ENCODE data around the gene HEXD. TPM values are rescaled to one million over a fixed set of nuclear protein-coding genes. Genes with fewer than 3 reads are reported as not detected.

HEXD gene
- total RNA-seq, 1 experiment from 2014 or later, result 4.9 TPM

DNA sequence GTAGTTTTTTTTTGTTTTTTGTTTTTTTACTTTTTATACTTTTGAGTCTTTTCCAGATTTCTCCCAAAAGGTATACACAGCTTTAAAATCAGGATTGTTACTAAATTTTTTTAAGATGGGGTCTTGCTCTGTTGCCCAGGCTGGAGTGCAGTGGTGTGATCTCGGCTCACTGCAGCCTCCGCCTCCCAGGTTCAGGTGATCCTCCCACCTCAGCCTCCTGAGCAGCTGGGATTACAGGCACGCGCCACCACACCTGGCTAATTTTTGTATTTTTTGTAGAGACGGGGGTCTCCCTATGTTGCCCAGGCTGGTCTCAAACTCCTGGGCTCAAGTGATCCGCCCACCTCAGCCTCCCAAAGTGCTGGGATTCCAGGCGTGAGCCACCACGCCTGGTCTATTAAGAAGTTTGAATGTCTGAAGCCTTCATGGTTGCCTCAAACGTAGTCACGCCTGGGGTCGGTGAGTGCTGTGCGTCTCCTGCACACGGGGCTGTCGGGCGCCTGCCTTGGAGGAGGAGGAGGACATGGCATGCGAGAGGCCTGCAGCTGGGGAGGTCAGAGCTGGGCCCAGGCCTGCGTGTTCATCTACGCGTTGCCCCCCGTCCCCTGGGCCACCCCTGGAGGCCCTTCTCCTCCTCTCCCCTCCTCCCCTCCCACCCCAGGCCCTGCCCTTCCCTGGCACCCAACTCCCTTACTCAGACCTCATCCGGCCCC, 35.8 kb upstream of the HEXD start:
- DNase-seq (ENCODE audit: low read depth), result peak; percentile 7

DNA sequence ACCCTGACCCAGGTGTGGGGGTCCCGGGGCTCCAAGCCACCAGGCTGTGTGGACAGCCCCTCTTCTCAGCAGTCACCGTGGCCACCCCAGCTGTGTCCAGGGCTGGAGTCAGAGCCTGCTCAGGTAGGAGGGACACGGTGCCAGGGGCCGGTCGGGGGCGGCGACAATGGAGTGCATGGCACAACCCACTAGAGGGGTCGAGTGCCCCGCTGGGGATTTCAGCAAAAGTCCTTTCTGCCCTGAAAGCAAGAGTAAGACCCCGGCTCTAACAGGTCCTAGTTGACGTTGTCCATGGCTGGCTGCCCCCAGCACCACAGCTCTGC, 35.3 kb upstream of the HEXD start:
- no peak for DNase-seq (ENCODE audit: low read depth)

DNA sequence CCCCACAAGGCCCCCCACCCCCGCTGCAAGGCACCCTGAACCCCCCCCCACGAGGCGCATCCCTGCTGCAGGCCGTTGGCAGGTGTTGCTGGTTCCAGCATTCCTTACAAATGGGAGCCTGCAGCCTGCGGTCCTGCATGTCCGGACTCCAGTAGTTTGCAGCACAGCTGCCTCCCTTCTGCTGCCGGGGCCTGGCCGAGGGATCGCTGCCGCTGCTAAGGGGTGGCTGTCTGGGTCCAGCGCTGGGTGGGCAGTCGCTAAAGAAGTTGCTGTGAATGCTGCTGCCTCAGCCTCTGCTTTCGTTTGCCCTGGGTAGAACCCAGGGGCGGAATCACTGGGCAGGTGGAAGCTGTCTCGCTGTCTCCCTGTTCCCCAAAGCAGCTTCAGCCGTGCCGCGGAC, 34.7 kb upstream of the HEXD start:
- no peak for DNase-seq (ENCODE audit: low read depth)

DNA sequence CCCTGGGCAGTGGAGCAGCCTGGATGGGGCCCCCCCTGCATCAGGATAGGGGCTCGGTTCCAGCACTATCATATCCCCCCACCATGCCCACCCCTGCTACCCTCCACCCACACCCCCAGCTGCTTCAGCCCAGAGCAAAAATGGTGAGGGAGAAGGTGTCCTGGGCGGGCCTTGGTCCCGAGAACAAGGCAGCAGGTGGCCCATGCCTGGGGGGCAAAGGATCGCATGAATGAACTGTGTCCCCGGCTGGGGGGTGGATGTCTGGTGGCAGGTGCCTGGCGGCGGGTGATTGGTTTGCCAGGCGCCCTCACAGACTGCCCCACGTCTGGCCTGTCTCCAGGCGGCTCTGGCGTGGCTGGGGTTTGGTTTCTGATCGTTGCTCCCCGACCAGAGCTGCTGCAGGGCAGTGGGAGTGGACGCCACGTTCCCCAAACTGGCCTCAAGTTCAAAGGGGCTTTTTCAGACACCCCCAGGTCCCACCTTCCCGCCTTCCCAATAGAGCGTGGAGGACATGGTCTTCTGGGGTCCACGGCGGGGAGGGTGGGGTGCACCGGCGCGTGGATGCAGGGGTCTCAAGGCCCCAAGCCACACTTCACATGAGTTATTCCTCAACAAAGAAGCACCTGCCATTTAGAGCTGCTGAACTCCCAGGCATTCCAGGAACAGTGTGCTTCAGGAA, 34.0 kb upstream of the HEXD start:
- no peak for DNase-seq (ENCODE audit: low read depth)

DNA sequence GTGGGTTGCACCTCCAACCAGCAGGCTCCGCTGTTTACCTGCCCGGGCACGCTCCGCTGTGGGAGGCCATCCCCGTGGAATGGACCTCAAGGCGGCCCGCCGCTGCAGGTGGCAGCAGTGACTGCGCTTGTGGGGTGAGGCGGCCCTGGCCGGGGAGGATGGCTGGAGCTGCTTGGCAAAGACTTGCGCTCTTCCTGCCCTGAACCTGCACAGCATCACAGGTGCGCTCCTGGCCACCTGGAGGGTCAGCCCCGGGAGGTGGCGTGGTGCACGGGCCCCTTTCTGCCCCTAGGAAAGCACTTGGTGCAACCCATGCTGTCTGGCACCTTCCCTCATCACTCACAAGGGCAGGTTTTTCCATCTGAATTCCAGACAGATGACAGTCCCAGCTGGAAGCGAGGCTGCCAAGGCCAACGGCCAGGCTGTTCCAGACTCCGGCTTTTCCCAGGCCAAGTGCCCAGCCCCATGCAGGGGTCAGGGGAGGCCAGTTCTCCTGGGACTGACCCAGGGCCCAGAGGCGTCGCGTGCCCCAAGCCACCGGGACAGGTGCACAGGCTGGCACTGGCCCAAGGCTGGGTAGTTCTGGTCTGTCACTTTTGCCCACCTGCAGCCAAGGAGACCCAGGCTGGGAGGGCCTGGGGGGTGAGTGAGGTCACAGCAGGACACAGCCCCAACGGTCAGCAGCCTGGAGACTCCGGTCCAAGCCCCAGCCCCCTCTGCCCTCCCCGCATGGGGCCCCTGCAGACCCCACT, 33.2 kb upstream of the HEXD start:
- peak; percentile 9 for DNase-seq (ENCODE audit: low read depth)

DNA sequence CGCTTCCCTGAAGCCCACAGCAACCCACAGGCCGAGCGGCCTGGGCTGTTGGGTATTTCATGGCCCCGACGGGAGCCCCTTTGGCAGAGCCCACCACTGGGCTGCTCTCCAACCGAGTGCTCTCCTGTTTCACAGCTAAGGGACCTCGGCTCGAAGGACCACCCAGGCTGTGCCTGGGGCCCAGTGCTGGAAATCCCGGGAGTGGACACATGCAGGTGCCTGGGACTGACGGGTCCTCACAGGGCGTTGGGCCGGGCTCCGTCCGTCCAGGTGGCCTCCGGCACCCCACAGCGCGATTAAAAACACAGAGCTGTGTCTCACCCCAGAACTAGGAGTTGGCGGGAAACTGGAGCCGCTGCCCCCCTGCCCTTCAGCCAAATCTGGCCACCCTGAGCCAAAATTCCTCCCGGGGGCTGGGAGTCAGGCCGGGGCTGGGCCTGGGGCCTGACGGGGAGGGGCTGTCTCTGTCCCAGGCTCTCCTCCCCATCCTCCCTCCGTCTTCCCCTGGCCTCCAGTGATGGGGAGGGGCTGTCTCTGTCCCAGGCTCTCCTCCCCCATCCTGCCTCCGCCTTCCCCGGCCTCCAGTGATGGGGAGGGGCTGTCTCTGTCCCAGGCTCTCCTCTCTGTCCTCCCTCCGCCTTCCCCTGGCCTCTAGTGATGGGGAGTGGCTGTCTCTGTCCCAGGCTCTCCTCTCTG, 32.4 kb upstream of the HEXD start:
- no peak for DNase-seq (ENCODE audit: low read depth)

DNA sequence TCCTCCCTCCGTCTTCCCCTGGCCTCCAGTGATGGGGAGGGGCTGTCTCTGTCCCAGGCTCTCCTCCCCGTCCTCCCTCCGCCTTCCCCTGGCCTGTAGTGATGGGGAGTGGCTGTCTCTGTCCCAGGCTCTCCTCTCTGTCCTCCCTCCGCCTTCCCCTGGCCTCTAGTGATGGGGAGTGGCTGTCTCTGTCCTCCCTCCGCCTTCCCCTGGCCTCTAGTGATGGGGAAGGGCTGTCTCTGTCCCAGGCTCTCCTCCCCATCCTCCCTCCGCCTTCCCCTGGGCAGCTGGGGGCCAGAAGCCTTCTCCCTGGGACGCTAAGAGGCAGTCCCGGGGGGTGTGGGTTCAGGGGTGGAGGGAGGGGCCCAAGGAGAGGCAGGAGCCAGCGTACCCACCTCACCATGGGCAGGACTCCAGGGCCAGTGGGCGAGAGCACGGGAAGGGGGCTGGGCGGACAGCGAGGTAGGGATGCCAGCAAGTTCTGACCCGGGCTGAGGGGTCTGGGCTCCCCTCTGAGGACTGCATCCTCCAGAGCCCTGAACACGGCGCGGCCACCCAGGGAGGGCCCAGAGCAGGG, 31.8 kb upstream of the HEXD start:
- no peak for DNase-seq (ENCODE audit: low read depth)

DNA sequence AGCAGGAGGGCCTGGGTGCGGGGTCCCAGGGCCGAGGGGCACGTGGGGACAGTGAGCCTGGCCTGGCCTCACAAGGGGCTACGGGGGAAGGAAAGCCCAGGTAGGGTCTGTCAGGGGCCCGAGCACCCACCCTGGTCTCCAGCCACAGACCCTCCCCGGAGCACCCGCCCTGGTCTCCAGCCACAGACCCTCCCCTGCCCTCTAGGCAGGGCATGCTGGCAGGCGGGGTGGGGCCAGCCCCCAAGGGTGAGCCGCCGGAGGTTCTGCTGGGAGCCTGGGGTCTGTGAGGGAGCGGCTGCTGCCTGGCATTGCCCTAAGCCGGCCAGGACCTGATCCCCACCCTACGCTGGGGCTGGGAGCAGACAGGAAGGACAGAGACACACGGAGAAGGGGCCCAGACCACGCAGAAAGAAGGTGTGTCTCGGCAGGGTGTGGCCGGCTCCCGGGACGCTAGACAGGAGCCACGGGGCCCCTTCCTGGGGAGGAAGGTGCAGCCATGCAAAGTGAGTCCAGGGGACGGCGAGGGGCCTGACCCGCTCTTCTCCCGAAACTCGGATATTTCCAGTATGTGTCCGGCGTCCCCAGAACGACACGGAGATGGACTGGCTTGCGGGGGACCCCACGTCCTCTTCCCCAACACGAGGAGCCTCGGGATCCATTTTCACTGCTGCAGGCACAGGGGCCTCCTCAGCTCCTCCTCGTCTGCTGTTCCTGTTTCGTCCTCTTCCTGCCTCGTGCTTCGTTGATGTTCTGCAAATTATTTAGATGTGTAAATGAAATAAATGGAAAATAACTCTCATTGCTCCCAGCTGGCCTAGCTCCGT, 31.1 kb upstream of the HEXD start:
- DNase-seq (ENCODE audit: low read depth), result no peak

DNA sequence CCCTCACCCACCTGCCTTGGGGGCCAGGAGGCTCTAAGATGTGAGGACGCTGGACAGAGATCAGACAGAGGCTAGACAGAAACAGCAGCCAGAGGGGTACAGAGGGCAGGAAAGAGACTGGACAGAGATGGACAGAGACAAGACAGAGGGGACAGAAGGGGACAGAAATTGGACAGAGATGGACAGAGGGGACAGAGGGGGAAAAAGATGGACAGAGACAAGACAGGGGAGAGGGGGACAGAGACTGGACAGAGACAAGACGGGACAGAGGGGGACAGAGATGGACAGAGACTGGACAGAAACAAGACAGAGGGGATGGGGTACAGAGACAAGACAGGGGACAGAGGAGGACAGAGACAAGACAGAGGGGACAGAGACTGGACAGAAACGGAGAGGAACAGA, 30.4 kb upstream of the HEXD start:
- DNase-seq (ENCODE audit: low read depth), result no peak

DNA sequence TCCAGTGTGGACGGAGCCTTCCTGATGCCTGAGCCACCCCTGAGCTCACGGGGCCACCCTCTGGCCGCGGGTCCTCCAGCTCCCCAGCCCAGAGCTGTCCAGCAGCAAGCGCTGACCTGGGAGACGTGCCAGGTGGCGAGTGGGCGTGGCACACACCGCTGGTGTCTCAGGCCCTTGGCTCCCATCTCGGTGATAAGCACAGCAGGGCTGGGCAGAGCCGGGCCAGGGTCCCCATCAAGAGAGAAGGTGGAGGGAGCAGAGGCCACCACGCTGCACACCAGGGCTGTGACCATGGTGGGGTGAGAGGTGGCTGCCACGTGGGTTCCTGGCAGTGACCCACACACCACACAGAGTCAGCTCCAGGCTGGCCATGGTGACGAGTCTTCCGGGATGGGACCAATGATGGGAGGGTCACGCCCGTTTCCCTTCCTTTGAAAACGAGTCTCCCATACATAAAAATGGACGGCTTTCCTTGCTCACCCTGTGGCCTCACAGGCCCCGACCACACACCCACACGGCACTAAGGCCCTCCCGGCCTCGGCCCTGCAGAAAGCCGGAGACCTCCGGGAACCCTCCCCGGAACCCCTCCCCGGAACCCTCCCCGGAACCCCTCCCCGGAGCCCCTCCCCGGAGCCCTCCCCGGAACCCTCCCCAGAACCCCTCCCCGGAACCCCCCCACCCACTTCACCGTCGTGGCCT, 29.8 kb upstream of the HEXD start:
- DNase-seq (ENCODE audit: low read depth), result peak; percentile 48

DNA sequence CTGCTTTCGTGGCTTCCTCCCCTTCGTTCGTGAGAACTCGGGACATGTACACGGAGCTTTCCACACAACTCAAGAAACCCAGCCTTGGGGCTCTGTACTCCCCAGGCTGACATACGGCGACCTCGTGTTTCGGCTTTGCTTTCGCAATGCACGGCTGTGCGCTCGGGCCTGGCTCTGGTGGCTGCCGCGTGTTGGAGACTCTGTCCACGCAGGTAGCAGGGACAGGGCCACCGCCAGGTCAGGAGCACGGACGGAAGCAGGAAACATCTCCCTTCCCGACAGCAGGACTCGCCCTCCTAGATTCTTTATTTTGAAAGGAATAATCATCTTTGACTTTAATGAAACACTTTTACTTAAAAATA, 29.2 kb upstream of the HEXD start:
- no peak for DNase-seq (ENCODE audit: low read depth)

DNA sequence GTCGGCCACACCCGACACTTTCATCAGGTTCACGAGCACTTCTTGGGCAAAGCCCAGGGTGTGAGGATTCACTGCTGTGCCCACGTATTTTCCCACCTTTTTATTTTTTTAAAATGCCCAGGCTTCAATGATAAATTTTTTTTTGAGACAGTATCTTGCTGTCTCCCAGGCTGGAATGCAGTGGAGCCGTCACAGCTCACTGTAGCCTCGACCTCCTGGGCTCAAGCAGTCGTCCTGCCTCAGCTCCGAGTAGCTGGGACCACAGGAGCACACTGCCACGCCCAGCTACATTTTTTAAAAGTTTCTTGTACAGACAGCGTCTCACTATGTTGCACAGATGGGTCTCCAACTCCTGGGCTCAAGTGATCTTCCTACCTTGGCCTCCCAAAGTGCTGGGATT, 28.8 kb upstream of the HEXD start:
- no peak for DNase-seq (ENCODE audit: low read depth)

DNA sequence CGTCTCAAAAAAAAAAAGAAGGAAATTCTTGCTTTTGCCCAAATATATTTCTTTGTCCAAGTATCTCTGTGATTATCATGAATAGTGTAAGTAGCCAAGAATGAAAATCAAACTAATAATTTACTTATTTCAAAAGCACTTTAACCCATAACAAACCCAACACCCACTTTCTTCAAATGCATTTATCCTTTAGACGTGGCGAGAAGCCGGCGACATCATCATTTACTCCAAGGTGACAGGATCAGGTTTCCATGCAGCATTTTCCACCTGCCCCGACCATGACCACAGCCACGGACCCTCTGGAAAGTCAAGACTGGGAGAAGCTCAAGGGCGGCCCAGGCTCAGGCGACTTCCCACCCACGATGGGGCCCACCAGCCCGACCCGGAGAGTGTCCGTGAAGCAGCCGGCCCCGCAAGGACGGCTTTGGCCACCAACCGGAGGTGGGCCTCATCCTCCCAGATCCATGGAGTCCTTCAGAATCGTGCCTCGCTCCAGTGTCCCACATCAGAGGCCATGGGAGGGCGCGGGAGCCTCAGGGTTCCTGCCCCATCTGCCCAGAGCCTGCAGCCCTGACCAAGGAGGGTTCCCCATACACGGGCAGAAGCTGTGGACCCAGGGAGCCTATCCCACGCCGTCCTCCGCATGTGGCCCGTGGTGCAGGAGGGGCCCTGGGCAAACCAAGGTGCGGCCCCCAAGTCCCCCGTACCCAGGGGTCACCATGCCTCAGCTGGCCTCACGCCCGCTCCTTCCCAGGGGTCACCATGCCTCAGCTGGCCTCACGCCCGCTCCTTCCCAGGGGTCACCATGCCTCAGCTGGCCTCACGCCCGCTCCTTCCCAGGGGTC, 27.9 kb upstream of the HEXD start:
- DNase-seq (ENCODE audit: low read depth), result no peak

DNA sequence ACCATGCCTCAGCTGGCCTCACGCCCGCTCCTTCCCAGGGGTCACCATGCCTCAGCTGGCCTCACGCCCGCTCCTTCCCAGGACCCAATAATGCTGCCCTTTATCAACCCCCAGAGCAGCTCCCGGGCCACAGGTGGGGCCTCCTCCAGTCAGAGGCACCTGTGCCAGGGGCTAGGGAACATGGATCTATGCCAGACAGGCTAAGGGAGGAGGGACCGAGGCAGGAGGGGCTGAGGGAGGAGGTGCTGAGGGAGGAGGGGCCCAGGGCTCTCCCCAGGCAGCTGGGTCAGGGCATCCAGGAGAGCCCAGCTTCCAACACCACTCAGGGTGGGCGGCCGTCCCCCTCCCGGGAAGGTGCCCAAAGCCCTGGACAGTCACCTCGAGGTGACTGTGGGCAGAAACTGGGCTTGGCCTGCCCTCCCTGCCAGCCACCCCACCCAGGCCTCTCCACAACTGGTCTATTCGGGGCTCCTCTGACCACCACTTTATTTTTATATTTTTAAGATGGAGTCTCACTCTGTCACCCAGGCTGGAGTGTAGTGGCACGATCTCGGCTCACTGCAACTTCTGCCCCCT, 27.2 kb upstream of the HEXD start:
- DNase-seq (ENCODE audit: low read depth), result no peak

DNA sequence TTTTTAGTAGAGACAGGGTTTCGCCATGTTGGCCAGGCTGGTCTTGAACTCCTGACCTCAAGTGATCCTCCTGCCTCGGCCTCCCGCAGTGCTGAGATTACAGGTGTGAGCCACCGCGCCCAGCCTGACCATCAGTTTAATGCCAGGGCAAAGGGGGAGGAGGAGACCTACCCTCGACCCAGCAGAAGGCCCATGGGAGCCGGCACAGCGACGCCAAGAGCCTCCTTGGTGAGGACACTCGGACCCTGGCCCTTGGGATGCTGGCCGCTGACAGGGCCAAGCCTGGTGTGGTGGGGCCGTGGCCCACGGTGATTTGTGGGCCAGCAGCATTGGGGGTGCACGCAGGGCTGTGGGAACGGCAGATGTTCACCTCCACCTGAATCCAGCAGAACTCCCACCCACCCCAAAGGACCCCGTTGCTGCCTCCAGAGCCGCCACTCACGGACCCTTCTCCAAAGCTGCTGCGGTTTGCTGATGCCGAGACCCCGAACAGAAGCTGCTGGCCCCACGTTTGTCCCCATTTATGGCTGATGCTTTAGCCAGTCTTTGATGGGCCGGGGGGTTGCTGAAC, 26.6 kb upstream of the HEXD start:
- no peak for DNase-seq (ENCODE audit: low read depth)

DNA sequence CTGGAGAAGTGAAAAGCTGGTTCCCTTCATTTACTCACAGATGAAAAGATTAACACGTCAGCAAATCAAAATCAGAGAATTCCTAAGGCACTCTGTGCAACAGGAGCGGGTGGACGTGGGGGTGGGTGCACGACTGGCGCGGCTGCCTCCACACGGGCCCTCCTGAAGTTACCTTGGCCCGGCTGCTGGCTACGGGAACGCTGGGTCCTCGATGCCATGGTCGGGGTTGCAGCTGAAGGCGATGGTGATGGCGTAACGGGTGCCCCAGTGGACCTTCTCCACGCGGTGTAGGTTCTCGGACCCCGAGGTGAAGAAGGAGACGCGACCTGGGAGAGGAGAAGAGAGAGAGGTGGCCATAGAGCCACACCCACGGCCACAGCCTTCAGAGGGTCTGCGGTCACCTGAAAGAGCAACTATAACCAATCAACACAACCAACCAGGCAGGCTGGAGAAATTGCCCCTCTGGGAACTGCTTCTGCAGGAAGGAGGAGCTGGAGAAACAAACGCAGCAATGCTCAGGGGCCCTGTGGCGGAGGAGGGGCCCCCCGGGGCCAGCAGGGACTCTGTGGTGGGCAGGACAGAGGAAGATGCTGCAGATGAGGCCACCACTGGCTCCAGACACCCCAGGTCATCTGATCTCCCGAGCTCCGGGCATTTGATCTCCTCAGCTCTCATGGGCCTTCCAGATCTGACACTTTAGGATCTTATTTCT, 25.8 kb upstream of the HEXD start:
- DNase-seq (ENCODE audit: low read depth), result no peak

DNA sequence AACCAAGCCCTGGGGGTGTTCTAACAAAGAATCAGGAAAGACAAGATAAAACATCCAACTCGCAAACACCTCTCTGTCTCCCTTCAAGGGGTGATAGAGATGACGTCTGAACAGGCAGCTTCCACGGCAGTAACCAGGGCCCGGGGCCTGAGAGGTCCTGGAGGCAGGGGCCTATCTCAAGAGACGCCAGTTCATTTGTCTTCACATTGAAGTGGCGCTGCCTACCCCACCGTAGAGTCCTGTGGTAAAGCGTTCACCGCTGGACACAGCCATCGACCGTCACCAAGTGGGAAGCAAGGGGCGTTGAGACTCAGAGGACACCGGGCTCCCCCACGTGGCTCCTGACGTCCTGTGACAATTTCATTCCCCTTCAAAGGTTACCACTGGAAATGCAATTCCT, 25.2 kb upstream of the HEXD start:
- DNase-seq (ENCODE audit: low read depth), result no peak

DNA sequence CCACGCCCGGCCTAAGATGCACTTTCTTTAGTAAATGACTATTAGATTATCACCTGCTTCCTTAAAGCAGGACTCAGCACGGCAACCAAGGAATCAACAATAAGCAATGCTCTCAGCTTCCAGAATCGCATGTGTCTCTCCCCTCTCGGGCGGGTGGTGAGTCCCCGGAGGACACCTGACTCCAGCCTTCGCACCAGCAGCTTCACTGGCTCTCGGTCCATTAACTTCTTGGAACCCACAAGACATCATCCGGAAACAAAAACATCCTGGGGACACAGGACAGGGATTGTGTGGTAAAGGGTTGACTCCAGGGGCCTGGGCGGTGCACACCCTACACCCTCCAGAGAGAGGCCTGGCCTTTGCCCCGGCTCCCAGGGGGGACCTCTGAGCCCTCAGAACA, 23.9 kb upstream of the HEXD start:
- no peak for DNase-seq (ENCODE audit: low read depth)
